GM19328 (cell line): ENCODE data around the gene ETV1.

ENCODE experiments used
- ATAC-seq: cut with Tn5 transposase; IDR thresholded peaks from one replicate; pipeline ENCODE4 v1.9.1; 2021; ENCODE audit warnings: mild to moderate bottlenecking, moderate library complexity; ENCODE audit not compliant: unreplicated experiment

The ETV1 gene

GRCh38 chr7:13882051-13882450 lies 107.4 kb downstream of the ETV1 start:
- ATAC-seq, result no peak

DNA sequence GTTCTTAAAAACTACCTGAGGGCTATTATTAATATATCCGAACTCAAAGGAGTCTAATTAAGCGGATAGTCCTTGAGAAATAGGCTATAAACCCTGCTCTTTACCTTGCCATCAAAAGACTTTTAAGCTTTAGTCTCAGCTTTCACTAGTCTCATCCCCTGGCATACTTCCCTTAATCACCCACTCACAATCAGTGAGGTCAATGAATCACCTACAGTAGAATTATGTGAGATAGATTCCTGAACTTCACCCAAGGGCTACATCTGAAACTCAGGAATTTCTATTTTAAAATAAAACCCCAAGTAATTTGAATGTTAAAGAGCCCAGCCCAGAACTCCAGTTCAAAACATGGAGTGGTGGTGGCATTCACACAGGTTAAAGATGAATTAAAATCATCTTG lies 108.7 kb downstream of the ETV1 start:
- ATAC-seq, result no peak

- no peak for ATAC-seq
These were observed 109.3 kb downstream of the ETV1 start for GRCh38 chr7:13879994-13880686.

DNA sequence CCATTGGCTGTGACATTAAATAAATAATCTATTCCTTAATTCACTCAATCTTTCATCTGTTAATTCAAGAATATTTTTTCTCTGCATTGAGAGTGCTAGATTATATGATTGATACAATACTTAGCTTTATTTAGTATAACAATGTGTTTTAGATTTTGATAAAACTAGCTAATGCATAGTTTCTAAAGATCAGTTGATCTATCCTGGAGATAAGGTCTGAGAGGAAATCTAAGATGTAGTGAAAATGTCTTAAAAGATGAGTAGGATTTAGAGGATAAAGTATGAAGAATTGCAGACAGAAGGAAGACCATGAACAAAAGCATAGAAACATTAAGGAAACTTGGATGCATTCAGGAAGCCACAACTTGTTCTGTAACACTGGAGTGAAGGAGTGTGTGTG lies 110.3 kb downstream of the ETV1 start:
- ATAC-seq, result no peak

- no peak for ATAC-seq
These were observed 111.3 kb downstream of the ETV1 start for GRCh38 chr7:13878154-13878553.

- ATAC-seq, result no peak
These were observed 113.9 kb downstream of the ETV1 start for GRCh38 chr7:13875496-13876074.

DNA sequence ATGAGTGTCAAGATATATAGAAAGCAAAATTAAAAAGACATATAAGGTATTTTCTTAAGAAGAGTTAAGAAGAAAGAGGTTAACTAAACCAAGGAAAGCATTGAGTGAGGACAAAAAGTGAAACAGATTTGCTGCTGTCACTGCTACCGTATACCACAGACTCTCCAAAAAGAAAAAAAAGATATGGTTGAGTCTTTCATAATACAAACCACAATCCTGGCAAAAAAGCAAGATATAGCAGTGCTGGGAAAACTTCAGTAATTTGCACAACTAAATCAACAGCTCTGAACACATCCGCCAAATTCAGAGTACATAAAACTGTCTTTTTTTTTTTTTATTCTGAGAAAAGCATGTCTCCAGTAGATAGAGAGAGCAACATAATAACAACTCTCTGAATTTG lies 114.7 kb downstream of the ETV1 start:
- ATAC-seq, result no peak

DNA sequence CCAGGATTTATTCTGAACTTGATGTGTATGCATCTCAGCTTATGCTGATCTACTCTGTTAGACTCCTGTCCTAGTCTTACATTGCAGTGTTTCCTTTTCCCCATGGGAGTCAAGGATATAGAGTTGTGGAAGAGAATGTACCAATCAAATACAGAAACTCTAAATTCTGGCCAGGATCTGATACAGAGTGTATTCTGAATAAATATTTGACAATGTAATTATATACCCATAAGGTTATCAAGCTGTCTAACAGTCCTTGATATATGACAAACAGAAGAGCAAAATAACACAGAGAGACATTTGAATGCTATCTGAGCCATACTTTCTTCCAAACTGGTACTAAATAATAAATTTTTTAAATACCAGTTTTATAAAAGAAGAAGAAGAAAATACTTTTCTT lies 116.8 kb downstream of the ETV1 start:
- ATAC-seq, result no peak

- no peak for ATAC-seq
These were observed 118.5 kb downstream of the ETV1 start for GRCh38 chr7:13871008-13871407.

DNA sequence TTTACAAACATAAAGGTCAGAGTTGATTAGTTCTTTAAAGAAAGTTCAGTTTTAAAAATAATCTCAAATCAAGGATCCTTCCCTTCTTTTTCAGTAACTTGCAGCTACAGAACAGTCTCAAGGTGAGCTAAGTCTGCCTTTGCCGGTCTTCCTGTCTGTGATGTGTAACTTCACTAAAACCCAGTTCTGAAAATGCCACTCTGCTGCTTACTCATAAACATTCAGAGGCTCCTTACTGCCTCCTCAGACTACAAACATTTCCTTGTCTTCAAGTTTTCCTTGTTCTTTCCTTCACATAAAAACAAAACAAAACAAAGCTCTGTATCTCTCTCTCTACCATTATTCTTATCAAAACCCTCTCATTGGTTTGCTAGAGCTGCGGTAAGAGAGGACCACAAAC lies 128.7 kb downstream of the ETV1 start:
- ATAC-seq, result no peak

GRCh38 chr7:13856012-13856411 lies 133.5 kb downstream of the ETV1 start:
- no peak for ATAC-seq

DNA sequence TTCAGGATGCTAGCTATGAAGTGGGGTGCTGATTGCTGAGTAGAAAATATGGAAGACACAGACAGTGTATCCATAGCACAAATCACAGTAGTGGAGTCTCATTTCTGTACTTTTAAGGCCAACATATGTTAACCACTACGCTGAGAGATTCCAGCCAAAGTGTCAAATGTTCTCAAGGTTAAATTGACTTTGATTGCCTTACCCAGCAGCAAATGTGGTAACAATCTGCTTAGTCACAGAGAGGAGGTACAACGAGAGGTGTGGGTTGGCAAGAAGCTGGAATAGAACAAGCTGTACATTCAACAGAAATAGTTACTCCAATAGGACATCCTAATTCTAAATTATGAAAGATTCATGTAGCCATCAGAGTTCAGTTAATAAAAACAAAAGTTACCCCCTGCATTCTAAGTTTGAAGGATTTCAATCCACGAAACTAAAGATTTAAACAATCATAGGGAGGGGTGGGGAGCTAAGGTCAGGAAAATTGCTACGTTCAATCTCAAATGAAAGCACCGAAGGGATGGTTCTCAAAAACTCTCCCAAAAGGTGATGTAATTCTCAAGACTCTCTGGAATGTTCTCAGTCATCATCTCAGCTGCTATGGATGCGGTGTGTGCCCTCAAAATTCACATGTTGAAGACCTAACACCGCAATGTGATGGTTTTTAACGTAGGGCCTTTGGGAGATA lies 137.0 kb downstream of the ETV1 start:
- ATAC-seq, result no peak

GRCh38 chr7:13851736-13852135 lies 137.7 kb downstream of the ETV1 start:
- ATAC-seq, result no peak

GRCh38 chr7:13850185-13850752 lies 139.2 kb downstream of the ETV1 start:
- ATAC-seq, result no peak

DNA sequence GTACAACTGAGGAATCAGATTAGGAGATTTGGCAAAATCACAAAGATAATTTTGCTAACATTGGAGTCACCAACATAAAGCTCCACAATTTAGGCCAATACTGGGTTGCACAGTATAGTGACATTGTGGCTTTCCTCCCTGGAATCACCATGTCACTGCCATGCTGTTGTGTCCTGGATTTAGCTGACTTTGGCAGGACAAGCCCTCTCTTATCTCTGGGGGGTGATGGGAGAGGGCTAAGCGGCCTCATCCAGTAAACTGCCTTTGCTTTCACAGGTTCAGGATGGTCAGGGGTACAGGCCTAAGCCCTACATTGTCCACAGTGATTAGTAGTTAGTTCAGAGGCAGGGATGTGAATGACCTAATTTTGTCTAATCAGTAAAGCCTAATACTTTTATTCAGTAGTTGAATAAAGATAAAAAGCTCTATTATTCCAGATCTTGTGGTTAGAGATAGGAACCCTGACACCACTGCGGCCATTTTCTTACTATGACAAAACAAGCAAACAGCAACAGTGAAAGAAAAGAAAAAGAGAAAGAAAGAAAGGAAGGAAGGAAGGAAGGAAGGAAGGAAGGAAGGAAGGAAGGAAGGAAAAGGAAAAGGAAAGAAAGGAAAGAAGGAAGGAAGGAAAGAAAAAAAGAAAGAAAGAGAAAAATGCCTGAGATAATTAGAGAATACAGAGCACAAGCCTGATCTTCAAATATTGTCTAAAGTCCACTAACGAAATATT lies 140.1 kb downstream of the ETV1 start:
- ATAC-seq, result no peak

DNA sequence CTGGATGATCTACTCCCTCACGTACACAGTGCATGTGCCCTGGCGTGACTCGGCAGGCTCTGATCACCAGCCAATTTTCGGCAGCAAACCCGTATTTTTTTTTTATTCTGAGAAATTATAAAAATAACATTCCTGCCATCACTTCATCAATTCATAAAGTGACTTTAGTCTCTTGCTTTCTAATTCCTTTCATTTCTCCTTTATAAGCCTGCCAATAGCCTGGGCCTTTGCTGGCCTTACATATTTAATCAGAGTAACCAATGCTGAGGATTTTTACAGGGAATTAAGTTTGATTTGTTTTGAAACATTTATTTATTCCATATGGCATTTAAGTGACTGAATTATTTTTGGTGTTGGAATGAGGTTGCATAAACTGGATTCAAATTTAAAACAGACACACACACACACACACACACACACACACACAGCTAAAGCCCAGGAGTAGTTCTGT lies 140.8 kb downstream of the ETV1 start:
- no peak for ATAC-seq

DNA sequence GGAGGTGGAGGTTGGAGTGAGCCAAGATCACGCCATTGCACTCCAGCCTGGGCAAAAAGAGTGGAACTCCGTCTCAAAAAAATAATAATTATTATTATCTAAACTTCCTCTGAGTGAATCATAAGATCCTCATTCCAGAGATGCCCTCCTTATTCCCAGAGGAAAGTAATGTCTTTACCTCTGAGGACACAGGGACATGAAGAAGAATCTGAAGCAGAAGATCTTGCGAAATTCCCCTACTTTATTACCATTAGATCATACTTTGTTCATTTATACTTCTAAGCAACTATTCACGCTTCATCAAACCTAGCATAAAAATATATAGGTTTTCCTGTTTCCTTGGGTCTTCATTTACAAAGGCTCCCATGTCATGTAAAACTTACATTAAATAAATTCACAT lies 143.1 kb downstream of the ETV1 start:
- no peak for ATAC-seq

DNA sequence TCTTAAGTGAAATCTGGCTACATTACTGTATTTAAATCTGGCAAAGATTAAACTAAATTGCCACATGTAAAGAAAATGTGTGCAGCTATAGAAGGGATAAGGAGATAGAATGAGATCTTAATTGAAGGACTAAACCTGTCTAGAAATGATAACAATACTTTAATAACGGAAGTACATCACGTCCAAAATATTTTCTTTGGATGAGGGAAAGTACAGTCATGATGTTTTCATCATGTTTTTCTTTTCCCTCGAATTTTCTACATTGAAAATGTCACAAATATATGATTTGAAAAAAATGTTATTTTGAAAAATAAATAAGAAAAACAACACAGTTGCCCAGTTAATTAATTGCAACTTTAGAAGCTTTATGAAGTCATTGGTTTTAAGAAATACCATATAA lies 143.9 kb downstream of the ETV1 start:
- no peak for ATAC-seq

- ATAC-seq, result no peak
These were observed 144.5 kb downstream of the ETV1 start for GRCh38 chr7:13844954-13845353.

DNA sequence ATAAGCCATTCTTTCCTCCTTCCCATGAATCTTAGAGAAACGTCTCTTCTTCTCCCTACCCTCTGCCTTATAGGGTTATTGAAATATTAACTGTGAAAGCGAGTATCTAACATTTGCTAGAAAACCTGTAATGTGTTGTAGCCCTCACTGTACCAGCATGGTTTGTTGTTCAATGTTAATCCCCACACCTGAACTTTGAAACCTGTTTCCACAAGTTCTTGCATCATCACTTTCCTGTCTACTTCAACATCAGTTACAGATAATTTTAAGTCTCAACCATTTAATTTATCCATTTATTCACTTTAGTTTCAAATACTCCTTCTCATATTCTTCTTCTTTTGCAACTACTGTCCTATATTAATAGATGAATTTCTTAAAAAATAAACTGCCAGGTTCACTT lies 148.2 kb downstream of the ETV1 start:
- no peak for ATAC-seq
